Neuronal stem cell (in vitro differentiated cells): ENCODE results near the gene FAF1.

Source experiments
- DNase-seq: peaks from one replicate; pipeline ENCODE4 v3.0.0-alpha.2; 2013; ENCODE audit warnings: low spot score
- H2AFZ ChIP-seq: one replicate; pipeline ENCODE4 v1.6.1; 2013; ENCODE audit warnings: mild to moderate bottlenecking, low read length, inconsistent platforms
- H2AK5ac ChIP-seq: 2 replicates; pipeline ENCODE4 v1.6.1; 2013; ENCODE audit warnings: low read depth, mild to moderate bottlenecking, inconsistent platforms, low read length, moderate library complexity, mixed read lengths
- H2BK120ac ChIP-seq: 2 replicates; pipeline ENCODE4 v1.6.1; 2013; ENCODE audit warnings: low read depth, mild to moderate bottlenecking, inconsistent platforms, low read length, moderate library complexity, mixed read lengths
- H2BK12ac ChIP-seq: one replicate; pipeline ENCODE4 v1.6.1; 2013; ENCODE audit warnings: low read length, inconsistent platforms
- H2BK15ac ChIP-seq: 2 replicates; pipeline ENCODE4 v1.6.1; 2013; ENCODE audit warnings: mild to moderate bottlenecking, low read length, inconsistent platforms, mixed read lengths
- H2BK5ac ChIP-seq: one replicate; pipeline ENCODE4 v1.6.1; 2013; ENCODE audit warnings: inconsistent platforms, mild to moderate bottlenecking, low read length, moderate library complexity
- H3K14ac ChIP-seq: one replicate; pipeline ENCODE4 v1.6.1; 2013; ENCODE audit warnings: low read length, inconsistent platforms
- H3K18ac ChIP-seq: 2 replicates; pipeline ENCODE4 v1.6.1; 2013; ENCODE audit warnings: low read length, inconsistent platforms
- H3K23ac ChIP-seq: 2 replicates; pipeline ENCODE4 v1.6.1; 2013; ENCODE audit warnings: low read depth, mild to moderate bottlenecking, mixed read lengths, low read length, inconsistent platforms; ENCODE audit not compliant: poor library complexity
- H3K27ac ChIP-seq: replicated peaks from 3 replicates; pipeline ENCODE4 v1.5.1; 2013; ENCODE audit warnings: low read length, inconsistent platforms
- H3K27me3 ChIP-seq, 3 experiments: 2 replicates each; pipeline ENCODE4 v1.6.1; 2013; ENCODE audit warnings: low read length in 3 of 3, mild to moderate bottlenecking in 2 of 3, inconsistent platforms in 1 of 3, low read depth in 1 of 3, mixed read lengths in 1 of 3, moderate library complexity in 1 of 3; ENCODE audit not compliant: control insufficient read depth in 3 of 3, insufficient read depth in 3 of 3
- H3K36me3 ChIP-seq, 2 donors: replicated peaks in 1 of 2; 2 replicates each; pipeline ENCODE4 v1.6.1; 2013; ENCODE audit warnings: low read length in 2 of 2; ENCODE audit not compliant: control insufficient read depth in 2 of 2, insufficient read depth in 2 of 2
- H3K4ac ChIP-seq: 2 replicates; pipeline ENCODE4 v1.6.1; 2013; ENCODE audit warnings: inconsistent platforms, mild to moderate bottlenecking, low read length, moderate library complexity
- H3K4me1 ChIP-seq, 2 donors: 1 replicate in 1 of 2; 2 replicates in 1 of 2; pipeline ENCODE4 v1.6.1; 2013; ENCODE audit warnings: low read length in 2 of 2, low read depth in 1 of 2; ENCODE audit not compliant: control insufficient read depth in 2 of 2, insufficient read depth in 1 of 2
- H3K4me2 ChIP-seq: one replicate; pipeline ENCODE4 v1.6.1; 2013; ENCODE audit warnings: mild to moderate bottlenecking, low read length, inconsistent platforms; ENCODE audit not compliant: insufficient read depth, poor library complexity, severe bottlenecking
- H3K4me3 ChIP-seq, 2 donors: 2 replicates each; pipeline ENCODE4 v1.5.1; 2013; ENCODE audit warnings: low read length in 2 of 2, mild to moderate bottlenecking in 2 of 2, inconsistent platforms in 1 of 2, moderate library complexity in 1 of 2
- H3K79me1 ChIP-seq: one replicate; pipeline ENCODE4 v1.6.1; 2013; ENCODE audit warnings: low read depth, mild to moderate bottlenecking, inconsistent platforms, low read length, moderate library complexity
- H3K9ac ChIP-seq: one replicate; pipeline ENCODE4 v1.6.1; 2013; ENCODE audit warnings: mild to moderate bottlenecking, low read depth, low read length, inconsistent platforms; ENCODE audit not compliant: poor library complexity
- H3K9me3 ChIP-seq, 2 donors: replicated peaks in 1 of 2; 2 replicates each; pipeline versions ENCODE3 to v1.6.1; 2013; ENCODE audit warnings: low read length in 2 of 2, mild to moderate bottlenecking in 2 of 2, inconsistent platforms in 1 of 2, low read depth in 1 of 2, mixed read lengths in 1 of 2, moderate library complexity in 1 of 2; ENCODE audit not compliant: control insufficient read depth in 2 of 2, insufficient read depth in 1 of 2
- H4K8ac ChIP-seq: one replicate; pipeline ENCODE4 v1.6.1; 2013; ENCODE audit warnings: low read depth, mild to moderate bottlenecking, inconsistent platforms, low read length, moderate library complexity
- H4K91ac ChIP-seq: one replicate; pipeline ENCODE4 v1.6.1; 2013; ENCODE audit warnings: low read length, low read depth, mild to moderate bottlenecking, inconsistent platforms; ENCODE audit not compliant: poor library complexity
- WGBS, 2 donors: extraction: QIAGEN DNeasy Blood & Tissue Kit; methylation state at CpG; one replicate each; pipeline ENCODE4 v1.1.7; 2013; ENCODE audit warnings: missing lambda C conversion rate in 2 of 2, mixed read lengths in 1 of 2; ENCODE audit not compliant: insufficient read length in 2 of 2, insufficient replicate concordance in 1 of 2; ENCODE audit errors: extremely low coverage in 2 of 2; 5-methylcytosine and 5-hydroxymethylcytosine counted together

The FAF1 gene

GRCh38 chr1:50603274-50604271 is 356.5 kb downstream of the FAF1 start:
- Histone ChIP-seq H3K14ac (no peak overlapping the region), H3K27ac (no peak overlapping the region), H3K18ac (no peak overlapping the region), H2BK120ac (no peak overlapping the region), H3K23ac (no peak overlapping the region), H2BK5ac (no peak overlapping the region), H2AK5ac (no peak overlapping the region), H3K4me2 (no peak overlapping the region), H2AFZ (no peak overlapping the region), H3K9ac (no peak overlapping the region), H2BK12ac (no peak overlapping the region), H3K36me3 (no peaks in the 10 kb centered on the region), H3K27me3 (no peaks in the 10 kb centered on the region), H4K91ac (no peak overlapping the region), H3K4ac (no peak overlapping the region), H3K4me3 (no peak overlapping the region), H3K9me3 (no peaks in the 10 kb centered on the region), H3K4me1 (no peaks in the 10 kb centered on the region), H3K79me1 (no peaks in the 10 kb centered on the region), H4K8ac (no peak overlapping the region), H2BK15ac (no peak overlapping the region)
- WGBS, 2 donors, result no CpG with 5 or more reads among the region's 7 CpGs
- DNase-seq, result no peak

GRCh38 chr1:50599546-50599945 is 360.5 kb downstream of the FAF1 start:
- H3K27ac ChIP-seq, result no peak overlapping the region
- H3K23ac ChIP-seq, result no peak overlapping the region
- H3K4me1 ChIP-seq, result no peaks in the 10 kb centered on the region
- H3K4ac ChIP-seq, result no peak overlapping the region
- H3K4me2 ChIP-seq, result no peak overlapping the region
- no peak overlapping the region for H2BK120ac ChIP-seq
- H3K79me1 ChIP-seq, result no peaks in the 10 kb centered on the region
- no peak overlapping the region for H4K91ac ChIP-seq
- DNase-seq, result no peak
- no peak overlapping the region for H3K9ac ChIP-seq
- H3K36me3 ChIP-seq, result no peaks in the 10 kb centered on the region
- H3K14ac ChIP-seq, result no peak overlapping the region
- no peak overlapping the region for H2AK5ac ChIP-seq
- H2BK15ac ChIP-seq, result no peak overlapping the region
- no peak overlapping the region for H2AFZ ChIP-seq
- H3K27me3 ChIP-seq, result no peaks in the 10 kb centered on the region
- H3K18ac ChIP-seq, result no peak overlapping the region
- no peak overlapping the region for H2BK12ac ChIP-seq
- H4K8ac ChIP-seq, result no peak overlapping the region
- no peak overlapping the region for H2BK5ac ChIP-seq
- no peak overlapping the region for H3K4me3 ChIP-seq
- no peaks in the 10 kb centered on the region for H3K9me3 ChIP-seq

- no peaks in the 10 kb centered on the region for H3K4me1 ChIP-seq
- H3K18ac ChIP-seq, result no peak overlapping the region
- no peak overlapping the region for H2BK120ac ChIP-seq
- no peak overlapping the region for H3K4me2 ChIP-seq
- WGBS, 2 donors, result no CpG with 5 or more reads among the region's 8 CpGs
- H4K91ac ChIP-seq, result no peak overlapping the region
- no peak overlapping the region for H2BK15ac ChIP-seq
- H3K9me3 ChIP-seq, result no peaks in the 10 kb centered on the region
- H2BK5ac ChIP-seq, result no peak overlapping the region
- no peak overlapping the region for H3K27ac ChIP-seq
- no peaks in the 10 kb centered on the region for H3K79me1 ChIP-seq
- no peaks in the 10 kb centered on the region for H3K36me3 ChIP-seq
- H3K14ac ChIP-seq, result no peak overlapping the region
- H4K8ac ChIP-seq, result no peak overlapping the region
- H2BK12ac ChIP-seq, result no peak overlapping the region
- no peak overlapping the region for H2AFZ ChIP-seq
- no peaks in the 10 kb centered on the region for H3K27me3 ChIP-seq
- no peak overlapping the region for H3K4ac ChIP-seq
- no peak for DNase-seq
- no peak overlapping the region for H2AK5ac ChIP-seq
- H3K4me3 ChIP-seq, result no peak overlapping the region
- no peak overlapping the region for H3K23ac ChIP-seq
- no peak overlapping the region for H3K9ac ChIP-seq
Observed at GRCh38 chr1:50595874-50596273, 364.2 kb downstream of the FAF1 start.

GRCh38 chr1:50593515-50593914 is 366.6 kb downstream of the FAF1 start:
- Histone ChIP-seq H3K9ac (no peak overlapping the region), H3K27me3 (no peaks in the 10 kb centered on the region), H2AFZ (no peak overlapping the region), H3K36me3 (peaks cover 2 to 3% of the 10 kb centered on the region in 2 donors), H2BK15ac (no peak overlapping the region), H3K18ac (no peak overlapping the region), H3K14ac (no peak overlapping the region), H3K23ac (no peak overlapping the region), H3K9me3 (no peaks in the 10 kb centered on the region), H2AK5ac (no peak overlapping the region), H4K91ac (no peak overlapping the region), H2BK5ac (no peak overlapping the region), H4K8ac (no peak overlapping the region), H2BK12ac (no peak overlapping the region), H3K4me2 (no peak overlapping the region), H3K79me1 (no peaks in the 10 kb centered on the region), H3K27ac (no peak overlapping the region), H3K4ac (no peak overlapping the region), H3K4me1 (peaks cover 0 to 2% of the 10 kb centered on the region in 2 donors), H2BK120ac (no peak overlapping the region), H3K4me3 (no peak overlapping the region)
- no CpG with 5 or more reads among the region's 2 CpGs for WGBS, 2 donors
- DNase-seq, result no peak
